ENCODE data around the gene CEP290. TPM values are rescaled to one million over a fixed set of nuclear protein-coding genes. Genes with fewer than 3 reads are reported as not detected.

CEP290 gene
- total RNA-seq, 1 experiment from 2014 or later: 12.8 TPM

- Histone ChIP-seq H3K9ac (ENCODE audit: extremely low read depth, insufficient read length, low read length) (no peak overlapping the region), H3K9me3 (ENCODE audit: control insufficient read depth, low read depth, low read length) (no peaks in the 10 kb centered on the region), H3K56ac (ENCODE audit: insufficient read length, low read depth, low read length) (no peak overlapping the region), H2BK20ac (ENCODE audit: low read depth, low read length, poor library complexity, severe bottlenecking) (no peak overlapping the region), H3T11ph (ENCODE audit: low read length) (no peak overlapping the region), H3K18ac (ENCODE audit: insufficient read length, low read depth, low read length) (no peak overlapping the region), H2BK12ac (ENCODE audit: insufficient read length, low read depth, low read length) (no peak overlapping the region), H3K79me1 (ENCODE audit: insufficient read depth, low read depth, low read length, poor library complexity, severe bottlenecking) (no peaks in the 10 kb centered on the region), H4K5ac (ENCODE audit: insufficient read length, low read depth, low read length) (no peak overlapping the region), H3K14ac (ENCODE audit: insufficient read depth, low read length) (no peak overlapping the region), H2AK5ac (ENCODE audit: insufficient read length, low read length) (no peak overlapping the region), H4K8ac (replicated peaks; ENCODE audit: insufficient read length, low read depth, low read length) (no peak overlapping the region), H3K27me3 (ENCODE audit: insufficient read depth, low read length) (no peaks in the 10 kb centered on the region), H3K27ac (ENCODE audit: insufficient read length, low read depth, low read length) (no peak overlapping the region), H2BK5ac (ENCODE audit: insufficient read length, low read length) (no peak overlapping the region), H2BK120ac (ENCODE audit: low read depth, low read length, poor library complexity, severe bottlenecking) (no peak overlapping the region), H2BK15ac (ENCODE audit: low read depth, low read length) (no peak overlapping the region), H3K4me2 (ENCODE audit: insufficient read depth, insufficient read length, low read length) (no peak overlapping the region), H2AFZ (ENCODE audit: low read length) (no peak overlapping the region), H4K20me1 (ENCODE audit: control insufficient read depth, insufficient read depth, insufficient read length) (no peaks in the 10 kb centered on the region), H3K79me2 (ENCODE audit: insufficient read depth, low read length) (no peaks in the 10 kb centered on the region), H3K23ac (ENCODE audit: insufficient read length, low read depth, low read length) (no peak overlapping the region), H4K91ac (ENCODE audit: insufficient read length, low read depth, low read length) (no peak overlapping the region), H3K23me2 (ENCODE audit: insufficient read length, low read depth, low read length, poor library complexity, severe bottlenecking) (no peaks in the 10 kb centered on the region), H3K4ac (ENCODE audit: low read depth, low read length) (no peak overlapping the region), H3K4me1 (ENCODE audit: insufficient read depth, low read length) (no peaks in the 10 kb centered on the region)
- Mint-ChIP-seq H3K27ac (no peak overlapping the region), H3K27me3 (ENCODE audit: low read depth) (no peaks in the 10 kb centered on the region), H3K4me1 (no peaks in the 10 kb centered on the region), H3K4me3 (no peak overlapping the region), H3K36me3 (ENCODE audit: insufficient read depth in 1 of 3, low read depth in 3 of 3) (peaks cover 19 to 46% (median 26%) of the 10 kb centered on the region in 3 experiments; a peak in 6 of 7 replicates), H3K9me3 (no peaks in the 10 kb centered on the region)
- DNase-seq: no peak
- no CpG with 5 or more reads among the region's 6 CpGs for WGBS (ENCODE audit: extremely low coverage, insufficient read length, low lambda C conversion rate)
- TF ChIP-seq CTCF (conservative IDR thresholded peaks at IDR 0.05): no peak
These were observed 37.6 kb upstream of the CEP290 start for GRCh38 chr12:88179436-88180014.

Measured in H9 (cell line).